Inferior parietal cortex (tissue), 1 donor: Measurements from ENCODE around the gene ROBO1.
A peak's percentile ranks its signal among the peaks of the same experiment; 100 is the strongest.
"Not testable (repeated sequence)": the region's sequence is repeated elsewhere in the genome, so short reads cannot be mapped to it uniquely, and the experiment has no call there.

Source experiments
- DNase-seq: peaks from one replicate; pipeline ENCODE4 v3.0.0-alpha.2; 2016; ENCODE audit errors: extremely low spot score

The ROBO1 gene

GRCh38 chr3:79378064-79378463 lies 389.7 kb downstream of the ROBO1 start:
- DNase-seq: no peak

GRCh38 chr3:79369306-79369705 lies 398.5 kb downstream of the ROBO1 start:
- DNase-seq: no peak

GRCh38 chr3:79368403-79368802 lies 399.4 kb downstream of the ROBO1 start:
- no peak for DNase-seq

- no peak for DNase-seq
Measured at GRCh38 chr3:79367803-79368202, 400.0 kb downstream of the ROBO1 start.

- DNase-seq: no peak
Measured at GRCh38 chr3:79367066-79367465, 400.7 kb downstream of the ROBO1 start.

- DNase-seq: no peak
Measured at GRCh38 chr3:79366414-79366813, 401.4 kb downstream of the ROBO1 start.

GRCh38 chr3:79364784-79365183 lies 403.0 kb downstream of the ROBO1 start:
- no peak for DNase-seq

GRCh38 chr3:79362571-79363270 lies 405.1 kb downstream of the ROBO1 start:
- DNase-seq: peak; percentile 25

GRCh38 chr3:79361748-79362378 lies 405.9 kb downstream of the ROBO1 start:
- peak; percentile 67 for DNase-seq

GRCh38 chr3:79358327-79358726 lies 409.5 kb downstream of the ROBO1 start:
- DNase-seq: no peak

GRCh38 chr3:79354179-79354688 lies 413.6 kb downstream of the ROBO1 start:
- no peak for DNase-seq

- DNase-seq: no peak
Measured at GRCh38 chr3:79351699-79352098, 416.1 kb downstream of the ROBO1 start.

- no peak for DNase-seq
Measured at GRCh38 chr3:79344876-79345871, 422.6 kb downstream of the ROBO1 start.

- no peak for DNase-seq
Measured at GRCh38 chr3:79341961-79342360, 425.8 kb downstream of the ROBO1 start.

- no peak for DNase-seq
Measured at GRCh38 chr3:79339846-79340245, 428.0 kb downstream of the ROBO1 start.

GRCh38 chr3:79337798-79338197 lies 430.0 kb downstream of the ROBO1 start:
- DNase-seq: no peak

GRCh38 chr3:79329154-79329553 lies 438.6 kb downstream of the ROBO1 start:
- no peak for DNase-seq

GRCh38 chr3:79326642-79327041 lies 441.2 kb downstream of the ROBO1 start:
- no peak for DNase-seq

- not testable (repeated sequence) for DNase-seq
Measured at GRCh38 chr3:79325833-79326383, 441.9 kb downstream of the ROBO1 start.

- no peak for DNase-seq
Measured at GRCh38 chr3:79317551-79318518, 450.0 kb downstream of the ROBO1 start.

GRCh38 chr3:79314962-79315361 lies 452.8 kb downstream of the ROBO1 start:
- DNase-seq: no peak
